Left hindlimb (tissue), 1 donor: ENCODE results near the gene SSTR4.
"Not testable (repeated sequence)": the region's sequence is repeated elsewhere in the genome, so short reads cannot be mapped to it uniquely, and the experiment has no call there.

Source experiments
- DNase-seq: peaks from one replicate; pipeline ENCODE4 v3.0.0-alpha.2; 2018

The SSTR4 gene, protein sequence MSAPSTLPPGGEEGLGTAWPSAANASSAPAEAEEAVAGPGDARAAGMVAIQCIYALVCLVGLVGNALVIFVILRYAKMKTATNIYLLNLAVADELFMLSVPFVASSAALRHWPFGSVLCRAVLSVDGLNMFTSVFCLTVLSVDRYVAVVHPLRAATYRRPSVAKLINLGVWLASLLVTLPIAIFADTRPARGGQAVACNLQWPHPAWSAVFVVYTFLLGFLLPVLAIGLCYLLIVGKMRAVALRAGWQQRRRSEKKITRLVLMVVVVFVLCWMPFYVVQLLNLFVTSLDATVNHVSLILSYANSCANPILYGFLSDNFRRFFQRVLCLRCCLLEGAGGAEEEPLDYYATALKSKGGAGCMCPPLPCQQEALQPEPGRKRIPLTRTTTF

GRCh38 chr20:23034721-23035671 lies at the start of gene SSTR4:
Gene SSTR4, plus strand, starts transcription at chr20:23035312. Its CDS starts 172 bp downstream, at chr20:23035484.
- no peak for DNase-seq

- DNase-seq, result no peak
Observed at GRCh38 chr20:22986601-22987000, 48.5 kb upstream of the SSTR4 start.

GRCh38 chr20:22991424-22991823 lies 43.7 kb upstream of the SSTR4 start:
- not testable (repeated sequence) for DNase-seq

GRCh38 chr20:22993823-22994222 lies 41.3 kb upstream of the SSTR4 start:
- no peak for DNase-seq

DNA sequence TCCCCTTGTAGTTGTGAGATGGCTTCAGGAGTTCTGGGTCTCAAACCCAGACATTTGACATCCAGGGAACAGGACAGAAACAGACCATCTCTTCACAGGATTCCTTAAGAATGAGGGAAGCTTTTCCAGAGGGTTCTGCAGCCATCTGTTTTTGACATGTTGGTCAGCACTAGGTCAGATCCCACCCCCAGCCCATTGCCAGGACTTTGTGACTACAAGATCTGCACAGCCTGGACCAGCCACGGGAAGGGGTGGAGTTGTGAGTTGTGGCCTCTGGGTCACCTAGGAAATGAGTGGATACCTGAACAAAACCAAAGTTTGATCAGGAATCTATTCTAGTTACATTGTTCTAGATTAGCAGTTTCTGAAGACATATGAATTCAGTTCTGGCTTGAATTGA lies 39.2 kb upstream of the SSTR4 start:
- no peak for DNase-seq

GRCh38 chr20:22998476-22998875 lies 36.6 kb upstream of the SSTR4 start:
- DNase-seq, result no peak

GRCh38 chr20:22999756-23000155 lies 35.4 kb upstream of the SSTR4 start:
- no peak for DNase-seq

DNA sequence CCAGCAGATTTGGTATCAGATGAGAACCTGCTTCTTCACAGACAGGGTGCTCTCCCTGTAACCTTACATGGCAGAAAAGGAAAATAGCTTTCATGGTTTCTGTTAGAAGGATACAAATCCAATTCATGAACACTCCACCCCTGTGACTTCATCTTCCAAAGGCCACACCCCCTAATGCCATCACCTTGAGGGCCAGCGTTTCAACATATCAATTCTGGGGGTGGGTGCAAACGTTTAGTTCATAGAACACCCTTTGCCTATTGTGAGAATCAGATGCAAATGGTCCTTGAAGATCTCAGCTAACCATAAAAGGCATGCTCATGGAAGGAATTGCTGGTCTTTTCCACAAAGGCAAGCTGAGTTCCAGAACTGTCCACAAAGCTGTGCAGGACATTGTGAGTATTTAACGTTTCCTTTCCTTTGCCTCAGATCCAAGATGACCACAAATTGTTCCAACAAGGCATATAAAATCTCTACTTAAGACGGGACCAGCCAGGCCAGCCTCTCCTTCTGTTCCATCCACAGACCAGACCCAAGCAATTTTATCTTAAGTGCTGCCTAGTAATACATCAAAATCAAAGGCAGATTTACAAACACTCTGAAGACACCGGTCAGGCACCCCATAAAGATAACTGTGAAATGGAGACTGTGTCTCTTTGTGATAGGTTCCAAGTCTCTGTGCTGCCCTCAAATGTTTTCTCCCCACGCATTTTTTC lies 34.7 kb upstream of the SSTR4 start:
- no peak for DNase-seq

DNA sequence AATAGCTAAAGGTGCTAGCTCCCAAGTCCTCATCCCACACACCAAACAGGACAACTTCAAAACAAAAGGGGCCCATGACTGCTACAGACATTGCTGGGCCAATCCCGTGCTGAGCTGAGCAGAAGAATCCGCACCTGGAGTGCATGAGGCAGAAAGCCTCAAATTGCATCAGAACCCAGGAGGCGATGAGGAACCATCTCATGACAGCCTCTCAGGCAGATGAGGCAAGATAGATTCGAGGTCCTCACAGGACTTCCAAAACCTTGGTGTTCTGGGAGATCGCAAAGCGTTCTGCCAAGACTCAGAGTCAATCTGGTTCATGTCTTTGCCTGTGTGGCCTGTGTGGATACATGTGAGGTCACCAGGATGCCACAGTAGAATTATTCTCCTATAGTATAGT lies 32.8 kb upstream of the SSTR4 start:
- DNase-seq, result no peak

DNA sequence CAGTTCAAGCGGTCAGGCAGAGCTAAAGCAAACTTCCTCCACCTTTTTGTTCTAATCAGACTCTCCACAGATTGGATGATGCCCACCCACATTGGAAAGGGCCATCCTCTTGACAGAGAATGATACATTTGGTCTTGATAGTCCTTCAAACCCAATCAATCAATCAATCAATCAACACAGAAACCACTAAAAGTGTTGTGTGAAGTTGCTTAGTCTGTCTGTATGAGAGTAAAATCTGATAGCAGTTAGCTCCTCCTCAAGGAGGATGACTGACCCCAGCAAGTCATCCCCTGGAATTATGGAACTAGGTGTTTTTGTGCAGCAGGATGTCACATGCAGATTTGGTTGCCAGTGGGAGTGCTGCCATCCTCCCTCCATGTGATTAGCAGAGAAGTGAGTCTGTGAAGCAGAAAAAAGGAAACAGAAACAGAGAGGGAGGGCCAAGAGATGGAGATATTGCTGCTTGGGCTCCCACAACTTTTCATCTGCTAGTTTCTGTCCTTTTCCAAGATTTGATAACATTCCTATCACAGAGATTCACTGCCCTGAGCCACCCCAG lies 32.0 kb upstream of the SSTR4 start:
- no peak for DNase-seq

DNA sequence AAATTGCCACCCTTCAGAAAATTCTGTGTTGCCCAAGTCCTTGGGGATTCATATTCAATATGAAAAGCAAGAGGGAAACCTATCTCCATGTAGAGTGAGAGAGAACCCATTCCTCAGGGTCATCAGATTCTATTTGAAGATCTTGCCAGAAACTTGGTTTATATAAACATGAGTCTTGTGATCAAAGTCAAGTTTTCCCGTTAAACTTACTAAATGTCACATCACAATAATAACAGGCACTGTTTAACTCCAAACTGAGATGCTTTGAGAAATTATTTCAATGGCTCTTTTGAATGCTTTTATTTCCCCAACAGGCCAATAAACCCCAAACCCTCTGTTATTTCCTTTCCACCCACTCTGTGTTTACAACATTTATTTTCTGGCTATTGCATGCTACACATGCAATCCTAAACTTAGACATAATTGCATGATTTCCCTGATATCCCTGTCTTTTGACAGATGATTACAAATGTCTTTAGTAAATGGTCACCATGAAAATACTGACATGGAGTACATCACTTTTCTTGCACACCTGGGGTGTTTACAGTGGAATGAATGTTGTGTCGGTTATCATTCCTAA lies 31.1 kb upstream of the SSTR4 start:
- DNase-seq, result no peak

GRCh38 chr20:23005776-23006175 lies 29.3 kb upstream of the SSTR4 start:
- no peak for DNase-seq

DNA sequence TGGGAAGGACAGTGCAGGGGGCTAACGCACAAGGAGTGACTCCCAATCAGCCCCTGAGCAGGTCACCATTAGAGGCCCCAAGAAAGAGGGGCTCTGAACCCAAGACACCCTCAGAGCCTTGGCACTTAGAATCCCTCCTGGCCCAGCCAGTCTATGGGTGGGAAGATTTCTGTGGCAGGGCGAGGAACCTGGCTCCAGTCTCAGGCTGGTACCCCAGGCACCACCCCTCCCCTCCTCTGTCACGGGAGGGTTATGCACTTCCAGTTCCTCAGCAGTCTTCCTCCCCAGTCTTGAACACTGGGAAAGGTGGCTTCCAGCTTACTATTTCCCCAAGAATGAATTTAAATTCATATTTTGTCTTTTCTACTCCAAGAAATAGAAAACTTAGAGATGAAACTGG lies 27.6 kb upstream of the SSTR4 start:
- DNase-seq, result no peak

DNA sequence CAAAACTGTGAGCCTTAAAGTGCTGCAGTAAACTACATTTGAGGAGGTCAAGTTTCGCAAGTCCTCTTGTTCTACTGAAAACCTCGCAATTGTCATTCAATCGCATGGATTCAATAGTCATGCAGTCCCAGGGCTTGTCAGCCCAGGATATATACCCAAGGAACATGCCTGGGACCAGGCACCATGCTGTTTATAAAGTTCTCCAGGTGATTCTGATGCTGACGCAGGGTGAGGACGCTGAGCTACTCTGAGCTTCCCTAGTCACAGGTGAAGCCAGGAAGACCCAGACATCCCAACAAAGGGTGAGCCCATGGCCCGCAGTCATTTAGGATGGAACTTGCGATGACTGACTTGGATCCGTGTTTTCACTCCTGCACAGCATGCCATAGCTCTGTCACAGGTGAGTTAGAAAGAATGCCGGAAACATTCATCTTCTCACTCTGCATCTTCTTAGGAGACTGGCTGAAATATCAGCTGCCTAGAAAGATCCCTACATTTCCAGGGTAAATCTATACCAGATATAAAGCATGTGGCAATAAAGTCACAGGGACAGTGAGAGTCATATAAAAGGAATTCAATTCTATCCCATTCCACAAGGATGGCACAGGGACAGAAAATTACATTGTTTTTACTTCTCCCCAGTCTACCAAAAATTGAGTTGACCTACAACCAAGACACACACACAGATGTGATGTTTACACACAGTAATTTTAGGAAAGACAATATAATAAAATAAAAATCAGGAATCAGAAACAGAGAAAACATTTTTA lies 27.0 kb upstream of the SSTR4 start:
- no peak for DNase-seq

GRCh38 chr20:23008667-23009066 lies 26.4 kb upstream of the SSTR4 start:
- no peak for DNase-seq

DNA sequence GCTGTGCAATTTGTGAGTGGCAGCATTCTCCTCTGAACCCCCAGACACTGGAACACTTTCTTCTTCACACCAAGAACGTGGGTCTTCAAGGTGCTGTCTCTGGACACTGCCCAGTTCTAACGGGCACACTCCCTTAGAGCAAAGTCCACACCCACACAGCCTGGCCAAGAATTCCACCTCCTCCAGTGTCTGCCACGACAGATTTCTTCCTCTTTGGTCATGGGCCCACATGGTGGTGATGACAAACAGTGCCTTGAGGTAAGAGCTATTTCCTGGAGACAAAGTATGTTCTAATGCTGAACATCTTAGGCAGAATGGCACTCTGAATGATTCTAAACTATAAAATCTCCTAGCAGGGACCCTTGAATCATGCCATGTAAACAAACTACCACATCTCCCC lies 25.5 kb upstream of the SSTR4 start:
- no peak for DNase-seq

- DNase-seq, result no peak
Observed at GRCh38 chr20:23010096-23010495, 25.0 kb upstream of the SSTR4 start.

DNA sequence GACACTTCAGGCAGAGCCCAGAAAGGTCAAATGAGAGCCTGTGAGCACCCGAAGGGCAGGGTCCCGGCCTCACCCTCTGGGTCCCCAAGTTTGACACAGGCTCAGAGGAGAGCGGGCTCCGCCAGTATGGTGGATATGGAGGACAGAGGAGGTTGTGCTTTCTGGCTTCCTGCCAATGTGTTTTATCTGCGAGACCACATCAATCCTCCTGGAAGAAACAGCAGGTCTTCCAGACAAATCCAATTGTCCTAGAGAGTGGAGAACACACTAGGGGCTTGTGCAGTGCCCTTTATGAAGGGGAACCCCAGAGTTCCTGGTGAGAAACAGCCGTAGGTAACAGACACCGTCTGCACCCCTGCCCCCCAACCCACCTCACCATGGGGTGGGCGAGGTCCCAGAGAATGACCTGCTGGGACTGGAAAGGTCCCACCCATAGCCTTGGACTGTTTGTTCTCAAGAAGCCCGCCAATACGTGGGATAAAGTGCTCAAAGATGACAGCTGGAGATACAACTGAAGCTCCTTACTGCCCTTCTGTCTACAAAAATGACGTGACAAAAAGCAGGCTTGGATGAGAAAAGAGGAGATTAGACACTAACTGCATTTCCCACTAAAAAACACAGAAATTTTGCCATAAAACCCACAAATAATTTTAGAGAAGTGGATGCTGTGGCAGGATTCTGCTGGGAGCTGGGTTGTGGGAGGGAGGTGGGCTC lies 23.9 kb upstream of the SSTR4 start:
- DNase-seq, result no peak

GRCh38 chr20:23013429-23013828 lies 21.7 kb upstream of the SSTR4 start:
- no peak for DNase-seq

DNA sequence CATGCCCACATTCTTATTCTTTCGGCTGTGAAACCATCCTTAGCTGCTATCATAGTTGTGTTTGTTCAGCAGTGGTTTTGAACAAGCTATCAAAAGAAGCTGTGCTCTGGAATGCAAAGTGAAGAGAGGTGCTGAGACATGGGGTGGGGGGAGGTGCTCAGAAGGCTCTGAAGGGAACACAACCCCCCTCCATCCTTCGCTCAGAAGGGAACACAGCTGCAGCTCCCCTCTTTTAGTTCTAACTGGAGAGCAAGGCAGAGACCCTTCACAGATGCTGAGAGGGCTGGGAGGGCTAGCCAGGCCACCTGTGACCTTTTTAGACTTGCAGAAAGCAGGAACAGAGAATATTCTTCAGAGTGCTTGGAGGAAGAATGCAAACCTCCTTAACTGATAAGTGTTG lies 17.6 kb upstream of the SSTR4 start:
- no peak for DNase-seq

DNA sequence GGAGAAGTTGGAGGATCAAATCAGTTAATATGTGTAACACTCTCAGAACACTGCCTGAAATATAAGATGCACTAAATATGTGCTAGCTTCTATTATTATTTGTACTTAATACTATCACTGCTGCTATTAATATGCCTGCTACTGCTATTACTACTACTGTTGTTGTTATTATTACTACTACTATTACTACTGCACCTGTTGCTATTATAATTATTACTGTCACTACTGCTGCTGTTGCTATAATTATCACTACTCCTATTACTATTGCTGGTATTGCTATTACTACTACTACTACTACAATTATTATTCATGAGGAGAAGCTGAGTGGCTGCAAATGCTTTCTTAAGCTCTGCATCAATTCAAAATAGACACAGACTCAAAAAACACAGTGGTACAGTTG lies 16.7 kb upstream of the SSTR4 start:
- no peak for DNase-seq
